ENCODE data around the gene EXOC6B. TPM values are rescaled to one million over a fixed set of nuclear protein-coding genes. Genes with fewer than 3 reads are reported as not detected.

EXOC6B gene
- total RNA-seq, 1 donor from 2014 or later = 7.7 TPM

DNA sequence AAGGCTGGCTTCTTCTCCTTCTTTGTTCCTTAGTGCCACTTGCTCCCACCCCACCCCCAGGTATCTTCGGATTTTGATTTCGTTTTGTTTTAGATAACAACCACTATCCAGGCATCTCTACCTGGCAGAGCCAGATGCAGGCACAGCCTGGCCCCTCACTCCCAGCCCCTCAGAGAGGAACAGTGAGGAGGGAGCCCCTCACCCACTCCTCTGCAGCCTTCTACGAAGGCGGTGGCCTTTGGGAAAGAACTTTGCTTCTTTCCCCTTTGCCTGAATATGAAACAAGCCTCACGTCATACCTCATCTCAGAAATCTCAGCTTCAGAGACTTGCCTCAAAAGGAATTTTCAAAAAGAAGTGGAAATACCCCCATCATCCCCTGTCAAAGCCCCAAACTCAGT, 671.9 kb downstream of the EXOC6B start:
- DNase-seq (ENCODE audit: low read depth) = no peak
- H3K4me3 ChIP-seq (ENCODE audit: low read depth, low read length) = no peak overlapping the region
- TF ChIP-seq, protein P1, sequence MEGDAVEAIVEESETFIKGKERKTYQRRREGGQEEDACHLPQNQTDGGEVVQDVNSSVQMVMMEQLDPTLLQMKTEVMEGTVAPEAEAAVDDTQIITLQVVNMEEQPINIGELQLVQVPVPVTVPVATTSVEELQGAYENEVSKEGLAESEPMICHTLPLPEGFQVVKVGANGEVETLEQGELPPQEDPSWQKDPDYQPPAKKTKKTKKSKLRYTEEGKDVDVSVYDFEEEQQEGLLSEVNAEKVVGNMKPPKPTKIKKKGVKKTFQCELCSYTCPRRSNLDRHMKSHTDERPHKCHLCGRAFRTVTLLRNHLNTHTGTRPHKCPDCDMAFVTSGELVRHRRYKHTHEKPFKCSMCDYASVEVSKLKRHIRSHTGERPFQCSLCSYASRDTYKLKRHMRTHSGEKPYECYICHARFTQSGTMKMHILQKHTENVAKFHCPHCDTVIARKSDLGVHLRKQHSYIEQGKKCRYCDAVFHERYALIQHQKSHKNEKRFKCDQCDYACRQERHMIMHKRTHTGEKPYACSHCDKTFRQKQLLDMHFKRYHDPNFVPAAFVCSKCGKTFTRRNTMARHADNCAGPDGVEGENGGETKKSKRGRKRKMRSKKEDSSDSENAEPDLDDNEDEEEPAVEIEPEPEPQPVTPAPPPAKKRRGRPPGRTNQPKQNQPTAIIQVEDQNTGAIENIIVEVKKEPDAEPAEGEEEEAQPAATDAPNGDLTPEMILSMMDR (conservative IDR thresholded peaks at IDR 0.05; ENCODE audit: low read depth, low read length) = no peak

DNA sequence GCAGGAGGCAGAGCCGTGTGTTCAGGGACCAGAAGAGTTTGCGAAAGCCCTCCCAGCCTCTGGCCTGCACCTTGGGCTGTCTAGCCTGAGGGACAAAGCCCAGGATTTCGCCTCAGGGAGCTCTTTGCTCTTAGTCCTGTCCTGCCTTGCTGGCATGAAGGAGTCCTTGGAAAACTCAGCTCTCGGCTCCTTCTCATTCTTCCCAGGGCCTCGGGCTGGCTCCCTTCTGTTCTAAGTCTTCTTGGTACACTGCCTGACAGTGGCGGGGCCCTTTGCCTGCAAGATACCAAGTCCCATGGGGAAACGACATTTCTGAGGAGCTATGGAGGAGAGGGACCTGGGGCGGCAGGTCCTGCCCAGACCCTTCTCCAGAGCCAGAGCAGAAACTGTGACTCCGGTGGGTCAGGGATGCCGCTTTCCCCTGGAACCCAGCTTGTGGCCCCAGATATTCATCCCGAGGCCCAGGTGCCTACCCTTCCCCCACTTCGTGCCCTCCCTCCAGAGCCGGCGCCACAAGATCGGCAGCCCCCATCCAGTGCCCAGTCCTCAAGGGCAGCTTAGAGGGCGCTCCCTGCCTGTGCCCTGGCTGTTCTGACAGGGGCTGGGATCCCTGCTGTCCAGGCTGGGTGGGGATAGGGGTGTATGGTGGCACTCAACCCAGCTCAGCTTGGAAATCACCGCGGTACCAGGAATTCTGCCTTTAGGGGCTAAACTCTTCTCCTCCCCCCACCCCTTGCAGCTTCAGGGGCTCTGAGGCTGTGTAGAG, 672.6 kb downstream of the EXOC6B start:
- no peak overlapping the region for H3K4me3 ChIP-seq (ENCODE audit: low read depth, low read length)
- no peak for DNase-seq (ENCODE audit: low read depth)
- TF ChIP-seq, protein P1 (conservative IDR thresholded peaks at IDR 0.05; ENCODE audit: low read depth, low read length) = no peak

DNA sequence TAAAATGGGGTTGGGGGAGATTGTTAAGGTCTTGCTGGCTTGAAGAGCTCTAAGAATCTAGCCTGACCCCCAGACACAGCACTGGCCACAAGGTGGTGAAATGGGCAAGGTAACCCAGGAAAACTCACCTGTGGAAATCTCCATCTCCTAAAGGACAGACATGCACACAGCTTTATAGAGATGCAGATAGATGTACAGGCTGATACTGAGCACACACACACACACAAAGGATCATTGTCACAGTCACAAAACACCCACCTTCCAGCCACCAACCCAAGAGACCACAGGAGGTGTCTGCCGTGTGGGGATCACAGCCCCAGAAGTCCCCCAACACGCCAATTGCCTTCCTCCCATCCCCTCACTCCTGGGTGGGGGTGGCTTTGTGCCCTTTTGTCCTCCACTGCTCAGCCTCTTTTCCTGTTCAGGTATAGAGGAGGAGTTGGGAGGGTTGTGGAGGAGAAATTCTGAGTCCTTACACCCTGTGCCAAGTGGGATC, 674.9 kb downstream of the EXOC6B start:
- TF ChIP-seq, protein P1 (conservative IDR thresholded peaks at IDR 0.05; ENCODE audit: low read depth, low read length) = no peak
- H3K4me3 ChIP-seq (ENCODE audit: low read depth, low read length) = no peak overlapping the region
- no peak for DNase-seq (ENCODE audit: low read depth)

DNA sequence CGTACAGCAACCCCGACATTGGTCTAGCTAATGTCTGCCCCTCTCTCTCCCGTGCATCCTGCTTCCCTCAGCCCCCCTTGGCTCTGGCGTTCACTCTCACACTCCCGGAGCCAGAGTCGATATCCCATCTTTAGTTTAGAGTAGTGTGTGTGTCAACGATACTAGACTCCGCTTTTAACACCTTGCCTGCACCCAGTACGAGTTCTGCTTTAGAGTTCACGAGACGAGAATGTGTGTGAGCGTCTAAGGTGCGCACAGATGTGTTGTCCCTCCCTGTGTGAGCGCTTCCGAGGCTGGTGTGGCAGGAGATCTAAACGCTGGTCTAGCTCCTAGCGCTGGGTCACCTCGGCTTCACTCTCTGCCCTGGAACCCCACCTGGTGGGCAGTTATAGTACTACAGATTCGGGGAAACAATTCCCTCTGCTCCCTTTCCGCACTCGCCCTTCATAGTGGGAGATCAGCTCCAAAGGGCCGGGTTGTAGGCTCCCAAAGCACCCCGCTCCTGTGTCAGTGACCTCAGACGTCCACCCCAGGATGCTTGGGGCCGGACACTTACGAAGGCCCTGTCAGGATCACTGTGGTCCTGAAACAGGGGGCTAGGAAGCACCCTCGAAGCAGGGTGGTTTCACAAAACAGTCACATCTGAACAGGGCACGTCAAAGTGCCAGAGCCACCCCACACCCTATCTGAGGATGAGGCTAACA, 675.5 kb downstream of the EXOC6B start:
- no peak for DNase-seq (ENCODE audit: low read depth)
- TF ChIP-seq, protein P1 (conservative IDR thresholded peaks at IDR 0.05; ENCODE audit: low read depth, low read length) = peak; percentile 78
- peak overlapping the region; percentile 10 for H3K4me3 ChIP-seq (ENCODE audit: low read depth, low read length)

DNA sequence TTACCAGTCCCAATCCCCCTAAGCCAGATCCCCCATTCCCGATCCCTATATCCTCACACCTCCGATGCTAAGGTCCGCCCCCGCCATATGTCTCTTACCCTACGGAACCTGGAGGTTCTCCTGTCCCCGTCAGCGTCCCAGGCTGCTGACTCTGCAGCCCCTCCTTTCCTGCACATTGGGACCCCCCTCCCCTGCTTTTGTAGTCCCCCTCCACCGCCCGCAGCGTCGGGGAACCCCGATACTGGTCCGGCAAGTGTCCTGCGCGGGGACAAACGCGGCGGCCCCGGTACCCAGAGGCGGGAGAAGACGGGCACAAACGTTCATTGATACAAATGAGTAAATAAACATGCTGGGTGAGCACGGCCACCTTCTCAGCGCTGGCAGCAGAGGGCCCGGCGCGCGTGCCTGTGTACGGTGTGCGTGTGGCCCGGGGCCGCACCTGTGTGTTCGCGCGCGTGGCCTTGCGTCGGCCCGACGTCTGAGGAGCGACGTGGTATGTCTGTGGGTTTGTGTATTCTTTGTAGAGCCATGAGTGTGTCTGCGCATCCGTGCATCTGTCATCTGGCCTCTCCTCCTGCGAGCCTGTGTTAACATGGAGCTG, 676.2 kb downstream of the EXOC6B start:
- H3K4me3 ChIP-seq (ENCODE audit: low read depth, low read length) = peak overlapping the region; percentile 33
- DNase-seq (ENCODE audit: low read depth) = no peak
- TF ChIP-seq, protein P1 (conservative IDR thresholded peaks at IDR 0.05; ENCODE audit: low read depth, low read length) = no peak

DNA sequence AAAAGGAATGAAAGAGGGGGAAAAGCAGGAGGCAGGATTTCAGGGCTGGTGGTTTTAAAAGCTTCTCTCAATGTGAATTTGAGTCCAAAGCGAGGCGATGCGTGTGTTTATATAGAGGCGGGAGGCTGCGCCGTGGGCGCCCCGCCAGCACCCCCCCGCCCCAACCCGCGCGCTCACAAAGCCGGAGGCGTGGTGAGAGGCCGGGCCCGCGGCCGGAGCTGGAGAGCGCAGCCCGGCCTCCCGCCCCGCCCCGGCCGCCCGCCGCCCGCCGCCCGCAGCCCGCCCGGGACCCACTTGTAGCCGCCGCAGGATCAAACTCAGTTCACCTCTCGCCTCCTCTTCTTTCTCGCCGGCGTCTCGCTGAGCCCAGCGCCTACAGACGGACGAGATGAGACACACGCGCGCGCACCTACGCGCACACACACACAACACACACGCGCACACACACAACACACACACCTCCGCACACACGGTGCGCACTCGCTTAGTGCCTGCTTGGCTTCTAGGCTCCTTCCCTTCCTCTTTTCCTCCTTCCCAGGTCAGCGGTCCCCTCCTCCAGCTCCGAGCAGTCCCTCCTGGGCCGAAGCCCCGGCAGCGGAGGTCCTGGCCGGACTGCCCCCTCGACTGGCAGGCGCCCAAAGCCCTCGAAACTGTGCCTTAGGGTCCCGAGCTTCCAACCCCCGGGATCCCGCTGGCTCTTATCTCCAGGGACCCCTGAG, 676.8 kb downstream of the EXOC6B start:
- no peak for DNase-seq (ENCODE audit: low read depth)
- TF ChIP-seq, protein P1 (conservative IDR thresholded peaks at IDR 0.05; ENCODE audit: low read depth, low read length) = no peak
- H3K4me3 ChIP-seq (ENCODE audit: low read depth, low read length) = peak overlapping the region; percentile 46

All from epithelial cell of proximal tubule (primary cell).